HG02943 (cell line): ENCODE results near the gene ZBP1.

Experiments used
- ATAC-seq: cut with Tn5 transposase; IDR thresholded peaks from one replicate; pipeline ENCODE4 v1.9.1; 2021; ENCODE audit warnings: mild to moderate bottlenecking, low read depth, moderate library complexity; ENCODE audit not compliant: unreplicated experiment

ZBP1 gene

DNA sequence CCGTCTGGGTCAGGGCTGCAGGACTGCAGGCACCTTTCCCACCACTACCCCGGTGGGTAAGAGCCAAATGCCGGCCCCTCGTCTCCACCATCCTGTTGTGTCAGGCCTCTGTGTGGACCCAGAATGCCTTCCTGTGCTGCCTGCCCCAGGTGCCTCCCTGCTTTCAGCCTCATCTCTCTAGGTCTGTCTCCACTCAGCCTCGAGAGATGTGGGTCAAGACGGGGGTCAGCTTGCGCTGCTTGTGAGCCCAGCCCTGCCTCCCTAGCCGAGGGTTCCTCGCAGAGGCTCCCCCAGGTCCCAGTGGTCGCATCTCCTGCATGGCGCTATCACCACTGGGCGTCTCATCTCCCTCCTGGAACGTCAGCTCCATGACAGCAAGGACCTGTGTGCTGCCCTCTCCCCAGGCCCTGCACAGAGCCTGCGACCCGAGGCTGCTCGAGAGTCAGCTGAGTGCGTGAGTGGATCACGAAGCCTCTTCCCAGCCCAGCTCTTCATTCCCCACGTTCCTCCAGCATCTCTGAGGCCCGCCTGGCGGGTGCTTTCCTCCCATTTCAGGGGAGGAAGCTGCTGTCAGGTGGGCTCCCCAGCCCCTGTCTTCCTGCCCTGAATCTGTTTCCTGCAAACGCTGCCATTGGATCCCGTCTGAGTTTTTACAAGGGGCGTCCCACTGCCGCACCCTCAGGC is 38.7 kb upstream of the ZBP1 start:
- ATAC-seq, result no peak

DNA sequence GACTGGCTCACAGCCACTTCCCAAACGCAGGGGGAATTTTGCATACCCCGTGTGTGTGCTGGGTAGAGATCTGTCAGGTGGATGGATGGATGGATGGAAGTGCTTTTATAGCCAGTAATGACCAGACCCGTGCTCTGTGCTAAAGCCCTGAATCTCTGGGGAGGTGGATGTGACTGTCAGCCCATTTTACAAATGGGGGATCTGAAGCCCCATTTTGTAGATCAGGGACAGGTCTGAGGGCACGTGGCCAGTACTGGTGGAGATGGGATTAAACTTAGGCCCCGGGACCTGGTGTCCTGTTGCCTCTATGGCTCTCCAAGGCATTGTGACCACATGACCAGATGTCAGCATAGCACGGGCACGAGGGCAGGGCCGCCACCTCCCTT is 38.2 kb upstream of the ZBP1 start:
- ATAC-seq, result no peak

DNA sequence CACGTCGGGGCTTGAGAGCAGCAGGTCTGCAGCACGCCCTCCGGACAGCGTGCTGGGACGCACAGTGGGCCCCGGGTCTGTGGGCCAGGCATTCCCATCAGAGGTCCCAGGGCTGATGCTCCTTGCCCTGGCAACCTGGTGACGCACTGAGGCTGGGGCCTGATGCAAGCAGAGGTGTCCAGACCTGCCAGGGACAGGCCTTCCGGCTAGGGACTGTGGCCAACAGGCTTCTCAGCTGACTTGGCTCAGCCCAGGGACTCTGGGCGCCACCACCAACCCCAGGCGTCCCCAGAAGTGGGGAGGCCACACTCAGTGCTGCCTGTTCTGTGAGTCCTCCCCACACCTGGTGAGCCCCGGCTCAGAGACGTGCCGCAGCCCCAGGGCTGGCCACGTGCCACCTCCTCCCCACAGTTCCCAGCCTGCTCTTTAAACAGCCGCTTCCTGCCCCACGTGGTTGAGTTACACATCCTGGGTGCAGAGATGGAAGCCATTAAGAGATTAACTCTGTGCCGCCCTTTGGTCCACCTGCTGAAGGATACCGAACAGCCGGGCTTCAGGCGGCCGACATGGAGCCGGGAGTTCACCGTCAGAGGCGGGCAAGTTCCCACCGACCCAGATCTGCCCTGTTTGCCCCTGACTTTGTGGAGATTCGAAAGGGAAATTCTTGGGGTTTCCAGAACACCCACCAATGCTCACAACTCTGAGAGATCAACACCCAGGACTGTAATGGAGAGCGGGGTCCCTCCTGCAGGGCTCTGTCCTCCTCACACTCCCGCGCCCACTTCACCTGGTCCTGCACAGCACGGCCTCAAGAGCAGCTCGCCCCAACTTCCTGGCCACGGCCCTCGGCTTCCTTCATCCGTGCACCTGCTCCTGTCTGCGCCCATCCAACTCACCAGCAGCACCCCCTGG is 37.6 kb upstream of the ZBP1 start:
- ATAC-seq, result no peak

DNA sequence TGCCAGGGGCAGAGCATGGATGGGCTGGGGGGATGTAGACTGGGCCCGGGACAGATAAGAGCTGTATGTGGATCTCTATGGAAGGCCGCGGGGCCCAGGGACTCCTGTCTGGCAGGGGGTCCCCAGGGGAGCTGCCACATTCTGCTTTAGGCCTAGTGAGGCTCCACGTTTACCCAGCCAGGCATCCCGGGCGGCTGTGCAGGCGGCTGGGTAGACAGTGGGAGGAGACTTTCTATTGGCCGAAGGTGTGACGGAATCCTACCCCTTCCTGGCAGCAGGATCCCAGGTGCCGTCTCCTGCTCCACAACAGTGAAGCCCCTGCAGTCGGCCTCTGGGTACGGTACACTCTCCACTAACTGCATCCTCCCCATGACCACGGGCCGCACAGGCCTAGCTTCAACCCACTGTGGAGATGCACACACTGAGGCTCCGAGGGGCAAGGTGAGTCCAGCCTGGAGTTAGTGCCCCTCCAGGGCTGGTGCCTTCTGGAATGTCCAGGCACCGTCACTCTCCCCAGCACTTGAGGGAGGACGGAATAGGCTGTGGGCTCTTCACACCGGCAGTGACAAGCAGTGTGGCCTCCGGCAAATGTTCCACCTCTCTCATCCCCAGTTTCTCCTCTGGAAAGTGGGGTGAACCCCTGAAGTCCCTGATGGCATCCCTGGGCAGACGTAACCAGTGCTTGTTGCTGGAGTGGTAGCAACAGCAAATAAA is 36.8 kb upstream of the ZBP1 start:
- ATAC-seq, result no peak

DNA sequence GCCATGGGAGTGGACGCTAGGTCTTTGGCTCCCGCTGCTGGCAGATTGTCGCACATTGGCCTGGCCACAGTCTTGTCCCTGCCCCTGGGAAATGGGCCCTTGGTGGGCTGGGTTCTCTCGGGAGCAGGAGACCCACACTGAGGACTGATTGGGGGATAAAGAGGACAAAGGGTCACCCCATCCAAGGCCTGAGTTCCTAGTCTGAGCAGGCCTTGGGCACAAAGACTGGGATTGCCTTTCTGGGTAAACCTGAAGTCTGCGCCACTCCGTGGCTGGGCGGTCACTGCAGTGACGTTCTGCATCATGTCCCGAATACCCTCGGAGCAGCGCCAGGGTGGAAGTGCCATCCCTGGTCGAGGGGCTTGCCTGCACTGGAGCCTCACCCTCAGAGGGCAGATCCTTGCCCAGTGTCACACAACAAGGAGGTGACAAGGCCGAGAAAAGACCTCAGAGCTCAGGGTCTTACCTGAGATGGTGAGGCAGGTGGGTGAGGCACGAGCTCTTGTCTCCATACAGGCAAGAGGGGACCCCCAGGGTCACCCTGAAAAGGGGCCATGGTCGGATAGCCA is 36.1 kb upstream of the ZBP1 start:
- no peak for ATAC-seq

DNA sequence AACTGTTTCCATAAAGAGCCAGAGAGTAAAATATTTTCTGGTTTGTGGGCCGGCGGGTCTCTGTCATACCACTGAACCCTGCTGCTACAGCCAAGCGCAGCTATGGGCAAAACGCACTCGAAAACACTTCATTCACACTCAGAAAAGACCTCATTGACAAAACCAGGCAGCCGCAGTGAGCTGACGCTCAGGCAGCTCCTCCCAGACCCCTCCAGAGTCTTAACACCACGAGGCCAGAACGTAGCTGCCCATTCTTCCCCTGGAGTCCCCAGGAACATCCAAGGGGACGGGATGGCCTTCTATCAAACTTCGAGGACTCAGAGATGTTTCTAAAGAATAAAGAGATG is 35.6 kb upstream of the ZBP1 start:
- no peak for ATAC-seq

DNA sequence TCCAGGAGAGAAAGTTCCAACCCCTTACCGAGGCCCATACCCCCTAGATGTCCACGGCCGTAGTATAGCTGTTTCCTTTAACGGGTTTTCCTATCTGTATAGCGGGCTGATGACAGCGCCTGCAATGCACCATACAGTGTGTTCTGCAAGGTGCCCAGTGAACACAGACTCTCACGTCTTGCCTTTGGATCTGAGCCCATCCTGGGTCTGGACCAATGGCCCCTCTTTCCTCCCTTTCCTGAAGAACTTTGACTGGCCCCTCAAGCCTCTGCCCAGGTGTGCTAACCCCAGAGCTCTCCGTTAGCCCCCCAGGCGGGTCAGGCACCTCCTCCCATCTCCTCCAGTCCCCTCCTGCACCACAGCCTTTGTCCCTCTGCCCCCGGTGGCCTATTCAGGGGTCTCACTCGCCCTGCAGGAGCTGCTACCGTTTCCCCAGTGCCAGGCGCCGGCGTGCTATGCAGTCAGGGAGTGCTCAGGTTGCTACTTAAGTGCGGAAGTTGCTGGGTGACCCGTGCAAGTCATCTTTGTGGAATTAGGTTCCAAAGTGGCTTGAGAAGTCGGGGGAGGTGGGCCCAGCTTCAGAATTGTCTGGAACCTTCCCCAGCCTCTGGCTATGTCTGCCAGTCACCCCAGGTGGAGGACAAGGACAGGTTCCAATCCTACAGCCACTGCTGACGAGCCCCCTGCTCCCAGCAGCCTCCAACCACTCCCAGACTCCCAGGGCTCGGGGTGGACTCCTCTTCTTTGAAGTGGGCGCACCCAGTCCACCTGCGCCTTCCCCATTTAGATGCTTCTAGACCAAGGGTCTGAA is 35.0 kb upstream of the ZBP1 start:
- ATAC-seq, result no peak

DNA sequence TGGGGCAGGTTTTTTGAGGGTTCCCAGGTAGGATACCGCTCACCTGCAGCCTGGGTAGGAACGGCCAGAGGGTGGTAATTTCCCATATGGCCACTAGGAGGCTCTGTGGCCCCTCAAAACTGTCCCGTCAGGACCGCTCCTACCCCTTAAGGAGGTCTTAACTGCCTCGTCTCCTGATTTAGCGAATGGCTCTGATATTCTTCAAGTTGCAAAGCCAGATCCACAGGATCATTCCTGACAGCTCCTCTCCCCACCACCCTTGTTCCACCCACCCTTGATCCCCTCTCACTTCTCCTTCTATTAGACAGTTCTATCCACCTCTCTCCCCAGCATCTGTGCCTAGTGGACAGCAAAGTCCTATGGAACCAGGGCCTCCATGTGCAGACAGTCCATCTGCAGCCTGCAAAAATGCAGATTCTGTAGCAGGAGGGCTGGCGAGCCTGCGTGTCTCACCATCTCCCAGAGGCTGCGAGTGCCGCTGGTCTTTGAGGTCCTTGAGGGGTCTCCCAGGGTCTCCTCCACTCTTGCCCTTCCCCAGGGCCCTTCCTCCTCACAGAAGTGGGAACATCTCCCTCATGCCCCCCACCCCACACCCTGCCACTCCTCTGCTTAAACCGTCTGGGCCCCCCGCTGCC is 34.3 kb upstream of the ZBP1 start:
- ATAC-seq, result no peak

DNA sequence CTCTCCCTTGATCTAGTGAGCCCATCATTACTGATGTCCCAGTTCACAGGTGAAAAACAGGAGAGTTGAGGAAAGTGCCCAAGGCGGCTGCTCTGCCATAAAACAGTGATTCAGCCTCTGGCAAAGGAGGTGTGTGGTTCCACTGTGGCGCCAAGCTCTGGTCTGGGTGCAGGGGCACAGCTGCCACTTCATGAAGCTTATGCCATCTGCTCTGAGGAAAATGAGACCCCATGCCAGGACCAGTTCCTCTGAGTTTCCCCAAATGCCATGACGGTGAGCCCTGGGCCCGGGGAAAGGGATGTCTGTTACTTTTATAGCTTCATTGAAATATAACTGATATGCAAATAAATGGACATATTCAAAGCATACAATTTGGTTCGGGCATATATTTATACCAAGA is 33.7 kb upstream of the ZBP1 start:
- no peak for ATAC-seq

DNA sequence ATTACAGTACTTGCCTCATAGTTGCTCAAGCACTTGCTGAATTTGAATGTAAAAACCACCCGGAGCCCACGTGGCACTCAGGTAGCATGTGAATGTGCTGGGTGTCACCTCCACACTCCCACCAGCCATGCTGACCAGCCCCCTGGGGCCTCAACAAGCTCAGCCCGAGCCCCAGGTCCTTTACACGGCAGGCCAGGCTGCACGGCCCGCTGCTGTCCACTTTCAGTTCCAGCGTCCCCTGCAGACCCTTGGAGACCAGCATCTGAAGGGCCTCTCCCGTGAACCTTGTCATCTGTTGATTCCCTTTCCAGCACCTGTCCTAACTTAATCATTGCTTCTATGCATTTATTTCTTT is 33.3 kb upstream of the ZBP1 start:
- no peak for ATAC-seq

DNA sequence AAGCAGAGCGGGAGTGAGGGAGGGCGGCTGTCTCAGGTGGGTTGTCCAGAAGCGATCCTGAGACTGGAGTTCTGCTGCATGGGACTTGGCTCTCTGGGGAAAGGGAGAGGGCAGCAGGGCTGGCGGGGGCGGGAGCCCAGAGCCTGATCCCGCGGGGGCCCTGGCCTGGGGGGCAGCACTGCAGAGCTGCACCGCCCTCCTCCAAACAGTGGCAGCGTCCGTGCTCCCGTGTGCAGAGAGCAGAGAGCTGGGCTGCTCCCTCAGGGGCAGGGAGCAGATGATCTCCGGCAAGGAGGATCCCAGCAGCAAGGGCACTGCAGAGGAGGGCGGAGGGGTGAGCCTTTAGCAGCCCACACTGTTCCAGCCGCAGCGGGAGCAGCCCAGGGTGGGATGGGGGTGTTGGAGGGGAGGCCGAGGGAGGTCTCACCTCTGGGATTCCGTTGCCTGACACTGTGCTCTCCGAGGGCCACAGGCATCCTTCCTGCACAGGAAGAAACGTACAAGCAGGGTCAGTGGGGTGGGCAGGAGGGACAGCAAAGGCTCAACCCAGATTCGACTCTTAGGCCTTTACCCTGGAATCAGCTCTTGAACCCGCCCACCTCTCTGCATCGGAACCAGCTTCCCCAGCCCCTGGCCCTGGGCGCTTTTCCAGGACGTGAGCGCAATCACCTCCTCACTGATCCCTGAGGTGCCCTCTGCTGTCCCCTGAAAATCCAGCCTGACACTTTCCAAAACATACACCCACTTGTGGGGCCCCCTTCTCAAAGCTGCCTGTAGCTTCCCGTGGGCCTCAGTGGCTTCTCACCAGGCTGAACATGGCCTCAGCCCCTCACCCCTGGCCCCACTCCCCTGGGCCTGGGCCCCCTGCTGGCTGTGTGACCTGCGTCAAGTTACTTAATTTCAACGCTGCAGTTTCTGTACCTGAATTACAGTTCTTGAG is 32.6 kb upstream of the ZBP1 start:
- no peak for ATAC-seq

DNA sequence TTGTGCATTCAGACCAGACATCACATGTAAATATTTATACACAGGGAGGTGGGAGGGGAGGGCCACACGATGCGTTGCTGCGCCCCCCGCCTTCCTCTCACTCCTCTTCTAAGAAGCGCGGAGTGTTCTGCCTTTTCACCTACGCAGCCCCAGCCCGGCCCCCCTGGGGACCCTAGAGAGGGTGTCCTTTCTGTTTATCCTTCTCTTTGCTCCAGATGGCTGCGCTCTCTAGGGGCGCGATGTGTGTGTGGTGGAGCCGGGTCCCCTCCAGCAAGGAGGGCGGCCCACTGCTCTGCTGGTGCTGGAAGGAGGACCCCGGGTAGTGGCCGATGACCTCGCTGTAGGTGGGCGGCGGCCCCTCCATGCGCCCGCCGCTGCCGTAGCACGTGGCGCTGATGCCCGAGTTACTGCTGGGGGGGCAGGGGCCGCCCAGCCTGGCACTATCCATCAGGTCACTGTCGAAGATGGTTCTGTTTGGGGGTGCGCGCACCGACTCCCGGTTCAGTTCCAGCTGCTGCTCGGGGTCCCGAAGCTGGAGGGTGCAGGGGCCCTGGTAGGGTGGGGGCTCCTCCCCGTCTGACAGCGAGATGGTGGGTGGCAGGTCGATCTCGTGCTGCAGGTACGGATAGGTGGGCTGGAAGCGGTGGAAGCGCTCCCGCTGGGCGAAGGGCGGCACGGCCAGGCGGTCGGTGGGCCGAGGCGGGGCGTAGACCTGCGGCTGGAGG is 31.8 kb upstream of the ZBP1 start:
- ATAC-seq, result no peak

DNA sequence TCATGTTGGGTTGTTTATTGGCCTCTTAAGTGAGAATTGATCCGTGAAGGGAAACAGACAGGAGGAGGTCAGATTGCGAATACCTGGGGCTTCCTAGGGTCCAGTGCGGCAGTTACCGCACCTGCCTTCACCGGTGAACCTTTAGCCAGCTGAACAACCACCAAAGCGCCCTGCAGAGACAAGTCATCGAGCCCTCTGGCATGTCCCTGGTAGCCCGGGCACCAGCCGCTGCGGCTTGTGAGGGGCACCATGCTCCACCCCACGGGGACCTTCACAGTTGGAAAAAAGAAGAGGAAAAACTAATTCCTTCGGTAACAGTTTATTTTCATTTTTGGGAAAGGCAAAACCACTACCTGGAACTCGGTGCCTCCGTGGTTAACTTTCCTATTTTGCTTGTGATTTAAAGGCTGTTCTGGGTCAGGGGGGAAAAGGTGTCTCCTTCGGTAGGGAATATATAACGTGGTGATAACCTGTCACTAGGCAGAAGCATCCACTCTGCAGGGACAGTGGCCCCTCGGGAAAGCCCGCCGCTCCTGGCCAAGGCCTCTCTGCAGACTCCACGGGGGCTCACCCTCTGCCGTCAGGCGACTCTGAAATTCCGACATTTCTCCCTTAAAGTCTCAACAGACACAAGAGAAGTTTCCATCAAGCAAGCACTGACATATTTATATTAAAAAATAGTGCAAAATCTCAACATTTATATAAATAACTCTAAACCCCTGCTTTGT is 30.7 kb upstream of the ZBP1 start:
- ATAC-seq, result no peak

DNA sequence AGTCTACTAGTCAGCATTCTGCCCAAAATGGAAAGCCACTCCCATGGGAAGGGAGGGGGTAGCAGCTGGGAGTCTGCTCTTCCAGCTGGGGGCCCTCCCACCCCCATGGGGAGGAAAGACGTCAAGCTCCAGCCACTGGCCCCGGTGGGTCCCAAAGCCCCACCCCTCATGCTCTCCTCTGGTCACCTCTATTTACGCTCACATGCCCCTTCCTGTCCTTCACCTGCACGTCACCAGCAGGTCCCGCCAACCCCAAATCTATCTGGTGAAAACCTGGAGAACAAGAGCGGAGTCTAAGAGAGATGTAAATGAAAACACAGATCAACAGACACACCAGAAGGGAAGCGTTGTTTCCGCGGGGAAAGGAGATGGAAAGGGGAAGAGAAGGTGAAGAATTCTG is 30.0 kb upstream of the ZBP1 start:
- no peak for ATAC-seq

DNA sequence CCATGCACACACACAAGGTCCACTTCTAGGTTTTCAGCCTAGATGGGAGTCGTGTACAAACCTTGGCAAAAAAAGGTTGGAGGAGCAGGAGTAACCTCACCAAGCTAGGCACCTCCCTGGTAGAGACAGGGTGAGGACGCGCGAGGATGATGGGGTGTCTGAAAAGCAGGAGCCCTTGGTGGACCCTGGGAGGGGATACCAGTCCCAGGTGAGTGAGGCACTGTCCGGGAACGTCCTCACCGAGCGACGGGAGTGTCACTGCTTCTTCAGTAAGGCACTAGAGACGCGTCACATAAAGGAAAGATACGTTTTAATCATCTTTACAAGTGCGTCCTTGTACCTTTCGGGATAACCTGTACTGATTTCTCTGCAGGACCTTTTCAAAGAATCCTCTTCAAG is 29.4 kb upstream of the ZBP1 start:
- ATAC-seq, result no peak

DNA sequence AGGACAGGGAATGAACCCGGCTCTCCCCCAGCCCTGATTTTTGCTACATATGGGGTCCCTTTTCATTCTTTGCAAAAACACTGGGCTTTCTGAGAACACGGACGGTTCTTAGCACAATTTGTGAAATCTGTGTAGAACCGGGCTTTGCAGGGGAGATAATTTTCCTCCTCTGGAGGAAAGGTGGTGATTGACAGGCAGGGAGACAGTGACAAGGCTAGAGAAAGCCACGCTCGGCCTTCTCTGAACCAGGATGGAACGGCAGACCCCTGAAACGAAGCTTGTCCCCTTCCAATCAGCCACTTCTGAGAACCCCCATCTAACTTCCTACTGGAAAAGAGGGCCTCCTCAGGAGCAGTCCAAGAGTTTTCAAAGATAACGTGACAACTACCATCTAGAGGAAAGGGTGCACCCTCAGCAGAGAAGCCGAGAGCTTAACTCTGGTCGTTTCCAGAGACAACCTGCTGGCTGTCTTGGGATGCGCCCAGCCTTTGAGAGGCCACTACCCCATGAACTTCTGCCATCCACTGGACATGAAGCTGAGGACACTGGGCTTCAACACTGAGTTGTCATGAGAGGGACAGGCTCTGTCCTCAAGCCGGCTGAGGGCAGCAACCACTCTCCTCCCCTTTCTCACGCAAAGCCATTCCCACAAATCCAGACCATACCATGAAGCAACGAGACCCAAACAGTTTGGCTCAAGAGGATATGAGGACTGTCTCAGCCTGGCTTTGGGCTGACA is 28.8 kb upstream of the ZBP1 start:
- no peak for ATAC-seq
